HG03045 (cell line): ENCODE data around the gene CEP20.

Experiments used
- ATAC-seq: cut with Tn5 transposase; IDR thresholded peaks from one replicate; pipeline ENCODE4 v1.9.1; 2021; ENCODE audit warnings: mild to moderate bottlenecking, moderate library complexity; ENCODE audit not compliant: unreplicated experiment

CEP20 gene

GRCh38 chr16:15898654-15899053 is 10.3 kb upstream of the CEP20 start:
- ATAC-seq: no peak

DNA sequence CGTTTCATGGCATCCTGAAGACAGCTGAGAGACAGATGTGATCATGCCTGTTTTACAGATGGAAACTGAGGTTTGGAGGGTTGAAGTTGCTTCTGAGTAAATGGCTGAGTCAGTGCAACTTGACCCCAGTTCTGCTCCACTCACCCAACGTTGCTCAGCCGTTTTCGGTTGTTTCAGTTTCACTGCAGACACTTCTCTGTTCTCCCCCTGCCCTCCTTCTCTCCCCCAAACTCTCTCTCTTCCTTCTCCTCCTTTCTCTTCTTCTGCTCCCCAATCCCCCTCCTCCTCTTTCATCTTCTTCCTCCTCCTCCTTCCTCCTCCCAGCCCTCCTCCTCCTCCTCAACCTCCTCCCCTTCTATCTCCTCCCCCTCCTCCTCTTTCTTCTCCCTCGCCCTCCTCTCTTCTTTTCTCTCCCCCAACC is 9.4 kb upstream of the CEP20 start:
- ATAC-seq: no peak

DNA sequence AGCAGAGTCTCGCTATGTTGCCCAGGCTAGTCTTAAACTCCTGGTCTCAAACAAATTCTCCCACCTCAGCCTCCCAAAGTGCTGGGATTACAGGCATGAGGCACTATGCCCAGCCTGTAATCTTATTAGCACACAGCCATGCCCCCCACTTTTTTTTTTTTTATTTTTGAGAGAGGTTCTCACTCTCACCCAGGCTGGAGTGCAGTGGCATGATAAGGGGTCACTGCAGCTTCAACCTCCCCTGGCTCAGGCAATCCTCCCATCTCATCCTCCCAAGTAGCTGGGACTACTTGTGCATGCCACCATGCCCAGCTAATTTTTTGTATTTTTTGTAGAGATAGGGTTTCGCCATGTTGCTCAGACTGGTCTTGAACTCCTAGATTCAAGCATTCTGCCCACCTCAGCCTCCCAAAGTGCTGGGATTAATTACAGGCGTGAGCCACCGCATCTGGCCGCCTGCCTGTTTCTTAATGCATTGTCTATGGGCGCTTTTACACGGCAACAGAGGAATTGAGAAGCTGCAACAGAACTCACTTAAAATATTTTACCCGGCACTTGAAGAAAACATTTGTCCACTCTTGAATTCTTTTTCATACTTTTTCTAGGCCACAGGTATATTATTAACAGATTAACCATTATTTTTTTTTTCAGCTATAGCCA is 8.8 kb upstream of the CEP20 start:
- no peak for ATAC-seq

- ATAC-seq: no peak
Measured at GRCh38 chr16:15894571-15895374, 6.4 kb upstream of the CEP20 start.

DNA sequence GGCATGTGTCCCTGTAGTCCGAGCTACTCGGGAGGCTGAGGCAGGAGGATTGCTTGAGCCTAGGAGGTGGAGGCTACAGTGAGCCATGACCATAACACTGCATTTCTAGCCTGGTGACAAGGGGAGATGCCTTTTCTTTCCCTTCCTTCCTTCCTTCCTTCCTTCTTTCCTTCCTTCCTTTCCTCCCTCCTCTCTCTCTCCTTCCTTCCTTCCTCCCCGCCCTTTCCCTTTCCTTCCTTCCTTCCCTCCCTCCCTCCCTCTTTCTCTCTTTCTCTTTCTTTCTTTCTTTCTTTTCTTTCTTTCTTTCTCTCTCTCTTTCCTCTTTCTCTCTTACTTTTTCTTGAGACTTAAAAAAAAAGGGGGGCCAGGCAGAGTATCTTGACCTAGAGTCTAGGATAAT is 3.1 kb upstream of the CEP20 start:
- ATAC-seq: no peak

DNA sequence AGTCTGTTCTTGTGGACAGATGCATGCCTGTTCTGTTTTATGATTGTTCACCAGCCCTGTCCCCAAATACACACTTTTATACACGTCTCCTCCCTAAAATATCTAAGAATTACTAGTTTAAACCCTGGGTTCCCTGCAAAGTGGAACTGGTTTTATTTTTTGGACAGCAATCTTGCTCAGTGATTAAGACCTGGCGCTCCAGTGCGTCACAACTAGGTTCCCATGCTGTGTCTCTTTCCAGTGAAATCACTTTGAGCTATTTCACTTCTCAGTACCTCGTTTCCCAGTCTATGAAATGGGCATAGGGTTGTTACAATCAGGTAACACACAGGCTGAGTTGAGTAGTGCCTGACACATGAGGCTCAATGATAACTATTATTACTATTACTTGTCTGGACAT is 1.1 kb downstream of the CEP20 start:
- no peak for ATAC-seq

DNA sequence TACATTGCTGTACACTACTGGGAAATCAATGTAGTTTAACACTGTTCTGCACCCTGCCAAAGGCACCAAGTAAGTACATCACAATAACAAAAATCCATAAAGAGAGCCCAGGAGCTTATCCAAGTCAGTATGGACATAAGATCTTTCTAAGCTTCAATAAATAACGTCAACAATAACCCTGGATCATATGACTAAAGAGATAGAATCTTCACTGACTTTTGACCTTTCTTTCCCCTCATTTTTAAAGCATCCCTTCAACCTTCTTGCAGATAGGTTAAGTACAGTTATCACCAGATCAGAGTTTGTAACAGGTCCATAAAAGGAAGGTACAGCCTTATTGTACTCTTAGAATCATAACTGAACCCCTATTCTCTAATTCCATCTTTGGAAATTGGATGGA is 2.3 kb downstream of the CEP20 start:
- ATAC-seq: no peak

GRCh38 chr16:15885560-15886001 is 2.8 kb downstream of the CEP20 start:
- no peak for ATAC-seq

- ATAC-seq: no peak
Measured at GRCh38 chr16:15882563-15882962, 5.8 kb downstream of the CEP20 start.

DNA sequence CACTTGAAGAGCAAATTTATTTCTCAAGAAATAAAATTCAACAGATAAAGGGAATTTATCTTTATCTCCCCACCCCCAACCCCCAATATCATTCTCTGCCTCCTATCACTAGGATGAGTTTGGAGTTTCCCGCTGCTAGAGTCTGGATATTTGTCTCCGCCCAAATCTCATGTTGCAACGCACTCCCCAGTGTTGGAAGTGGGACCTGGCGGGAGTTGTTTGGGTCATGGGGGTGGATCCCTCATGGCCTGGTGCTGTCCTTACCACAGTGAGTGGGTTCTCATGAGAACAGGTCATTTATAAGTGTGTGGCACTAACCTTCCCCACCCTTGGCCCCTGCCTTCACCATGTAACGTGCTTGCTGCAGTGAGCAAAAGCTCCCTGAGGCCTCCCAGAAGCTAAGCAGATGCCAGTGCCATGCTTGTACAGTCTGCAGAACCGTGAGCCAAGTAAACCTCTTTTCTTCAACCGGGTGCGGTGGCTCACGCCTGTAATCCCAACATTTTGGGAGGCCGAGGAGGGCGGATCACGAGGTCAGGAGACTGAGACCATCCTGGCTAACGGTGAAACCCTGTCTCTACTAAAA is 6.5 kb downstream of the CEP20 start:
- ATAC-seq: no peak

DNA sequence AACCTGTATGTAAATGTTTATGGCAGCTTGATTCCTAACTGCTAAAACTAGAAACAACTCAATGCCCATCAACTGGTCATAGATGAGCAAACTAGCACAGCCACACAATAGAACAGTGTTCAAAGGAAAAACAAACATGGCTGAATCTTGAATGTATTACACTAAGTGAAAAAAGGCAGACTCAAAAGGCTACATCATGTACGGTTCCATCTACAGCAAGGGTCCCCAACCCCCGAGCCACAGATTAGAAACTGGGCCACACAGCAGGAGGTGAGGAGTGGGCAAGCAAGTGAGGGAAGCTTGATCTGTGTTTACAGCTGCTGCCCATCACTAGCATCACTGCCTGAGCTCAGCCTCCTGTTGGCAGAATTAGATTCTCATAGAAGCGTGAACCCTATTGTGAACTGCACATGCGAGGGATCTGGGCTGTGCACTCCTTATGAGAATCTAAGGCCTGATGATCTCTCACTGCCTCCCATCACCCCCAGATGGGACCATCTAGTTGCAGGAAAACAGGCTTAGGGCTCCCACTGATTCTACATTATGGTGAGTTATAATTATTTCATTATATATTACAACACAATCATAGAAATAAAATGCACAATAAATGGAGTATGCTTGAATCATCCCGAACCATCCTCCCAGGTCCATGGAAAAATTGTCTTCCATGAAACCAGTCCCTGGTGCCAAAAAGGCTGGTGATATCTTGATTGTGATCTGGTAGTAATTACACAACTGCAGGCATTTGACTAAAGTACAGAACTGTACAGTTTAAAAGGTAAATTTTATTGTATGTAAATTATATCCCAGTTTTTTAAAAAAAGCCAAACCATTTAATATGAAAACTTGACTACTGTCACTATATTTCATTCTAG is 7.7 kb downstream of the CEP20 start:
- no peak for ATAC-seq

- no peak for ATAC-seq
Measured at GRCh38 chr16:15879255-15879811, 9.1 kb downstream of the CEP20 start.

DNA sequence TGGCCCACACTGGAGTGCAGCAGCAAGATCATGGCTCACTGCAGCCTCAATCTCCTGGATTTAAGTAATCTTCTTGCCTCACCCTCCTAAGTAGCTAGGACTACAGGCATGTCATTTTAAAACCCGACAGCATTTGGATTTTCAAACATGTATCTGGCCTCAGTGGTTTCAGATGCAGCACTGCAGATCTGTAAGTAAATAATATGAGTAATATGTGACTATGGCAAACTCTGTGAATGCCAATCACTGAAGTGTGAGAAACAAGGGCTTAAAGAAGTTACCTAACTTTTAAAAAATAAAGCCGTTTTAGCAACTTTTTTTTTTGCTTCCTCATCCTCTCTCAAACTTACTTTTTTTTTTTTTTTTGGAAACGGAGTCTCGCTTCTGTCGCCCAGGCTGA is 11.9 kb downstream of the CEP20 start:
- no peak for ATAC-seq

DNA sequence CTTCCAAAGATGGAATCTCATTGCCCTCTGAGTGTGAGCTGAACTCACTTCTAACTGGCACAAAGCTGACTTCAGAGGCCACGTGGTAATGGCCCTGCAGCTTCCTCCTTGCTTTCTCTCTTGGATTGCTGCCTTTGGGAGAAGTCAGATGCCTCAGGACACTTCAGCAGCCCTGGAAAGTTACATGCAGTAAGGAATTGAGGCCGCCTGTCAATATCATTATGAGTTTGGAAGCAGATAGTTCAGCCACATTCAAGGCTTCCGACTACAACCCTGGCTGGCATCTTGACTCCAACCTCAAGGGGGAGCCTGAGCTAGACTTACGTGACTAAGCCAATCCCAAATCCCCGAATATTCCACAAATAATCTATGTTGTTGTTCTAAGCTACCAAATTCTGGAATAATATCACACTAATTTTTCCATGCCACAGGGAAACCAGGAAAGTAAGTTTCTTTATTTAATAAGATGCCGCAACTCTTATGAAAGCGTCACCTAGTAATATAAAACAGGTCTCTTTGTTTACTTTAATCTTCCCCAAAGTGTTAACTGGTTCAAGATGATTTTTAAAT is 13.6 kb downstream of the CEP20 start:
- ATAC-seq: no peak

DNA sequence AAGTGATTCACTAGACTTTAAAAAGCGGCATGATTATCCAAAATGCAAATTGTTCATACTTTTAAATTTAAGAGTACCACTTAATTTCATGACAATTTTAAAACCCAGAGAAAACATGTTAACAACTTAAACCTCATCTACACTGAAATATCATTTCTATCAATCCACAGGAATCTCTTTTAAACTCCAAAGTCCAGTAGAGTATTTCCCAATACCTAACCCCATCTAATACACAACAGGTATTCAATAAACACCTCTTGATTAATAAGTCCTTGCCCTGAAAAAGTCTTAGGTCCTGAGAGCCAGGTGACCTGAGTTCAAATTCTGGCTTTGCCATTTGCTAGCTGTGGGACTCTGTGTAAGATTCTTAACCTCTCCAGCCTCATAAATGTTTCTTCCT is 14.7 kb downstream of the CEP20 start:
- ATAC-seq: no peak

DNA sequence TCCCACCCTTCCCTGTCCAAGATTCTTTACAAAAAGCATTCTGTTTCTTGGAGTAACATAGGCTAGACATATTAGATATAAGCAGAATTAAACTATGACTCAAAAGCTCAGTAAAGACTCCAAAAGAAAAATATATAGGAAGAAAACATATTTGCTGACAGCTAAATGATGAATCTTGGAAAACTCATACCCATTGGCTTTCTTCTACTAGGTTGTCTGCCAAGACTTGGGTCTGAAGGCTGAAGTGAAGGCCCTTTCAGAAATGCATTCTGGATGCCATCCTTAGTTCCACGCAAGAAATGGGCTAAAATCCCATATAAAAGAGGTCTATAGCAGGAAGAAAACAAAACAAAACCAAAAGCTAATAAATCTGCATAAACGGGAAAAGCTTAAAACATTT is 15.1 kb downstream of the CEP20 start:
- no peak for ATAC-seq

GRCh38 chr16:15870011-15870410 is 18.4 kb downstream of the CEP20 start:
- ATAC-seq: no peak

DNA sequence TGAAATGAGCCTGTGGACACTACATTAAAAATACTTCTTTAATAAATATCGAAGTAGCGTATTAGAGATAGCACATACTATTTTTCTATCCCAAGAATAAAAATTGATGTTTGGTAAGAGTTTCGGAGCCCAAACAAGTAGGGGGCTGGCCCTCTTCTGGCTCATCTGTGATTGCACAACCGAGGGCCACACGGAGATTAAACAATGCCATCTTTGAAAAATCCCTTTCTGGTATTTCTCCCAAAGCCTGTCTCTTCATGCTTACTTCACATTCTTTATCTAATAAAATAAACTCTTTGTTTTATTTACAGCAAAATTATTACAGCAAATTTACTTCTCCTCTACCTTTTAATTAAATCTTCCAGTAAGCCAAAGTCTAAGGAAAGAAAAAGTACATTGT is 22.0 kb downstream of the CEP20 start:
- ATAC-seq: no peak

GRCh38 chr16:15865742-15866141 is 22.7 kb downstream of the CEP20 start:
- no peak for ATAC-seq

- ATAC-seq: no peak
Measured at GRCh38 chr16:15864939-15865338, 23.5 kb downstream of the CEP20 start.

DNA sequence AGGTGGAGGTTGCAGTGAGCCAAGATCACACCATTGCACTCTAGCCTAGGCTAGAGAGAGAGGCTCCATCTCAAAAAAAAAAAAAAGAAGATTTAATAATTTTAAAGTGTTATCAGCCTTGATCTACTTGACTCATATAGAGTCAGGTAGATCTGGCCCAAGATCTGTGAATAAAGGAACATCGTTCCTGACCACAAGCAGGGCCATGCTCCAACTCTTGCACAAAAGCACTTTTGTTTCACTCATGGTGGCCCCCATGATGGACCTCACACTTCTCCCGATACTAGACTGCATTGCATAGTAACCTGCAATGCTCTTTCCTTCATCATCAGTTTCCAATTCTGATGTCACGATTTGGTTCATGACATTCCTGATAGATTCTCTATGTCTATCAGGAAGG is 26.4 kb downstream of the CEP20 start:
- ATAC-seq: no peak
